Neural crest cell (in vitro differentiated cells): ENCODE results near the gene RBAK. TPM values are rescaled to one million over a fixed set of nuclear protein-coding genes. Genes with fewer than 3 reads are reported as not detected.
"Not testable (repeated sequence)": the region's sequence is repeated elsewhere in the genome, so short reads cannot be mapped to it uniquely, and the experiment has no call there.

Experiments used
- DNase-seq: peaks from one replicate; pipeline ENCODE4 v3.0.0; 2021; ENCODE audit warnings: low read depth, mixed read lengths, low spot score
- H3K27ac Mint-ChIP-seq: one replicate; pipeline ENCODE4 v1.8.0; 2021; ENCODE audit warnings: mild to moderate bottlenecking, mixed read lengths; ENCODE audit not compliant: unreplicated experiment
- H3K27me3 Mint-ChIP-seq: 2 replicates; pipeline ENCODE4 v1.8.0; 2021; ENCODE audit warnings: low read depth, mild to moderate bottlenecking, mixed read lengths
- H3K36me3 Mint-ChIP-seq: 2 replicates; pipeline ENCODE4 v1.8.0; 2021; ENCODE audit warnings: low read depth, mild to moderate bottlenecking, mixed read lengths
- H3K4me1 Mint-ChIP-seq: 2 replicates; pipeline ENCODE4 v1.8.0; 2021; ENCODE audit warnings: mixed read lengths
- H3K4me3 Mint-ChIP-seq: one replicate; pipeline ENCODE4 v1.8.0; 2021; ENCODE audit warnings: mild to moderate bottlenecking, mixed read lengths
- H3K9me3 Mint-ChIP-seq: 2 replicates; pipeline ENCODE4 v1.8.0; 2021; ENCODE audit warnings: mixed read lengths
- total RNA-seq: library from RNA; stranded (reverse); gene quantifications from 2 replicates; pipeline ENCODE4 v1.2.1, GENCODE V29; 2021
- TF ChIP-seq, protein P1 (sequence below): fragments of 200-600 bp; sonication (generic); conservative IDR thresholded peaks from 2 replicates; pipeline ENCODE4 v1.5.0; 2021; ENCODE audit warnings: antibody characterized with exemption, mild to moderate bottlenecking

RBAK gene
- total RNA-seq, 1 donor from 2014 or later, result 15.7 TPM

GRCh38 chr7:5001003-5001402, 44.7 kb upstream of the RBAK start:
- Mint-ChIP-seq H3K9me3 (no peaks in the 10 kb centered on the region), H3K27me3 (no peaks in the 10 kb centered on the region), H3K4me3 (no peak overlapping the region), H3K27ac (no peak overlapping the region), H3K4me1 (no peaks in the 10 kb centered on the region), H3K36me3 (peaks cover 31% of the 10 kb centered on the region)
- no peak for DNase-seq
- TF ChIP-seq, protein P1, sequence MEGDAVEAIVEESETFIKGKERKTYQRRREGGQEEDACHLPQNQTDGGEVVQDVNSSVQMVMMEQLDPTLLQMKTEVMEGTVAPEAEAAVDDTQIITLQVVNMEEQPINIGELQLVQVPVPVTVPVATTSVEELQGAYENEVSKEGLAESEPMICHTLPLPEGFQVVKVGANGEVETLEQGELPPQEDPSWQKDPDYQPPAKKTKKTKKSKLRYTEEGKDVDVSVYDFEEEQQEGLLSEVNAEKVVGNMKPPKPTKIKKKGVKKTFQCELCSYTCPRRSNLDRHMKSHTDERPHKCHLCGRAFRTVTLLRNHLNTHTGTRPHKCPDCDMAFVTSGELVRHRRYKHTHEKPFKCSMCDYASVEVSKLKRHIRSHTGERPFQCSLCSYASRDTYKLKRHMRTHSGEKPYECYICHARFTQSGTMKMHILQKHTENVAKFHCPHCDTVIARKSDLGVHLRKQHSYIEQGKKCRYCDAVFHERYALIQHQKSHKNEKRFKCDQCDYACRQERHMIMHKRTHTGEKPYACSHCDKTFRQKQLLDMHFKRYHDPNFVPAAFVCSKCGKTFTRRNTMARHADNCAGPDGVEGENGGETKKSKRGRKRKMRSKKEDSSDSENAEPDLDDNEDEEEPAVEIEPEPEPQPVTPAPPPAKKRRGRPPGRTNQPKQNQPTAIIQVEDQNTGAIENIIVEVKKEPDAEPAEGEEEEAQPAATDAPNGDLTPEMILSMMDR, result no peak

GRCh38 chr7:5001911-5002310, 43.7 kb upstream of the RBAK start:
- Mint-ChIP-seq H3K36me3 (peaks cover 31% of the 10 kb centered on the region), H3K4me3 (no peak overlapping the region), H3K27me3 (no peaks in the 10 kb centered on the region), H3K27ac (no peak overlapping the region), H3K4me1 (no peaks in the 10 kb centered on the region), H3K9me3 (no peaks in the 10 kb centered on the region)
- TF ChIP-seq, protein P1, result no peak
- DNase-seq, result no peak

DNA sequence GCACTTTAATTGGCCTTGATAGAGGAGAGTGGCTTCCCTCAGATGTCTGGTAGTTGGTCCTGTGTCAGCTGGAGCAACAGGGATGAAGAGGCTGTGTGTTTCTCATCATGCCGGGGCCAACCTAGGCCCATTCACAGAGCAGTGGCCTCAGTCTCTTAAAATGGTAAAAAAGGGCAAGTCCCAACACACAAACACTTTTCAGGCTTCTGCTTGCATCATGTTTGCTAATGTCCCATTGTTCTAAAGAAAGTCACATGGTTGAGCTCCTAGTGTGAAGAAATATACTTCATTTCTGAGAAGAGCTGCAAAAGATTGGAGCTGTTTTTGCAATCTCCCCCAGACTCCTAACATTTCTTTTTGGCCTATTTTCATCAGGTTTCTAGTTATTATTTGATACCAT, 40.6 kb upstream of the RBAK start:
- Mint-ChIP-seq H3K27me3 (no peaks in the 10 kb centered on the region), H3K9me3 (peaks cover 10% of the 10 kb centered on the region), H3K36me3 (peaks cover 35% of the 10 kb centered on the region), H3K4me3 (no peak overlapping the region), H3K4me1 (no peaks in the 10 kb centered on the region), H3K27ac (no peak overlapping the region)
- TF ChIP-seq, protein P1, result no peak
- no peak for DNase-seq

DNA sequence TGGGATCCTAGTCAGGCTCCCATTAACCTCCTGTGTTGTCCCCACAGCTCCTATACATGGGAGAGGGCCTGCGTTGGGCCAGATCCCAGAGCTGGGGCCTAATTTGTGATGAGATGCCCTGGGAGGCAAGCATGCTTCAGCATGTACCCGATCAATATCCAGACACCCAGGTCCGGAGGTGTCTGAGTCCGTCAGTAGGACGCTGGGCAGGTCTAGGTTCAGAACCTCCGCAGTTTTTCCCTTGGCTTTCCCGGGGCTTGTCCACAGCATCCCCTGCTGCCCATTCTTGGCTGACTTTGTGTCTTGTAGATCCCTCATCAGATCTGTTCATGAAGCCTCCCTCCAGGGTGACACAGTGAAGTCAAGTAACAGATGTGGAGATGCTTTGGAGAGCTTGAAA, 32.7 kb upstream of the RBAK start:
- DNase-seq, result no peak
- Mint-ChIP-seq H3K27ac (no peak overlapping the region), H3K9me3 (peaks cover 16% of the 10 kb centered on the region), H3K27me3 (no peaks in the 10 kb centered on the region), H3K4me1 (no peaks in the 10 kb centered on the region), H3K36me3 (peaks cover 45% of the 10 kb centered on the region), H3K4me3 (no peak overlapping the region)
- TF ChIP-seq, protein P1, result no peak

- peaks cover 35% of the 10 kb centered on the region for H3K36me3 Mint-ChIP-seq
- H3K4me3 Mint-ChIP-seq, DNase-seq, H3K4me1 Mint-ChIP-seq, H3K27ac Mint-ChIP-seq, H3K9me3 Mint-ChIP-seq, H3K27me3 Mint-ChIP-seq: not testable (repeated sequence)
These were observed 29.7 kb upstream of the RBAK start for GRCh38 chr7:5015936-5016335.

GRCh38 chr7:5017626-5018025, 28.0 kb upstream of the RBAK start:
- peaks cover 28% of the 10 kb centered on the region for H3K36me3 Mint-ChIP-seq
- not testable (repeated sequence) for H3K27ac Mint-ChIP-seq, H3K9me3 Mint-ChIP-seq, DNase-seq, H3K4me1 Mint-ChIP-seq, H3K4me3 Mint-ChIP-seq, H3K27me3 Mint-ChIP-seq

DNA sequence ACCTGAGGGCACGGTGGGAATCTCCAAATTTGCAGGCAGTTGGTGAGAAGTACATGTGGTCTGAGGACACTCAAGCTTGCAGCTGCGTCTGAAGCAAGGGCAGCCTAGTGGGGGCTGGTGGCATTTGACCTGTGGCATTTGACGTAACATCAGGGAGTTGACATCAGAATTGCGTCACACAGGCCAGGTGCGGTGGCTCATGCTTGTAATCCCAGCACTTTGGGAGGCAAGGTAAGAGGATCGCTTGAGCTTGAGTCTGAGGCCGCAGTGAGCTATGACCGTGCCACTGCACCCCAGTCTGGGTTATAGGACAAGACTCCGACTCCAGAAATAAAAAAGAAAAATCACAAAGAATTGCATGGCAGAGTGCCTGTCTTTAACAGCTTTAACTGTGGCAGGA, 25.6 kb upstream of the RBAK start:
- peaks cover 3% of the 10 kb centered on the region for H3K9me3 Mint-ChIP-seq
- TF ChIP-seq, protein P1, result no peak
- no peaks in the 10 kb centered on the region for H3K27me3 Mint-ChIP-seq
- H3K4me3 Mint-ChIP-seq, result no peak overlapping the region
- no peaks in the 10 kb centered on the region for H3K4me1 Mint-ChIP-seq
- no peak overlapping the region for H3K27ac Mint-ChIP-seq
- H3K36me3 Mint-ChIP-seq, result peaks cover 25% of the 10 kb centered on the region
- no peak for DNase-seq

GRCh38 chr7:5020976-5021550, 24.6 kb upstream of the RBAK start:
- not testable (repeated sequence) for H3K27me3 Mint-ChIP-seq, H3K4me3 Mint-ChIP-seq, H3K9me3 Mint-ChIP-seq, DNase-seq, H3K4me1 Mint-ChIP-seq, H3K27ac Mint-ChIP-seq
- H3K36me3 Mint-ChIP-seq, result peaks cover 22% of the 10 kb centered on the region

DNA sequence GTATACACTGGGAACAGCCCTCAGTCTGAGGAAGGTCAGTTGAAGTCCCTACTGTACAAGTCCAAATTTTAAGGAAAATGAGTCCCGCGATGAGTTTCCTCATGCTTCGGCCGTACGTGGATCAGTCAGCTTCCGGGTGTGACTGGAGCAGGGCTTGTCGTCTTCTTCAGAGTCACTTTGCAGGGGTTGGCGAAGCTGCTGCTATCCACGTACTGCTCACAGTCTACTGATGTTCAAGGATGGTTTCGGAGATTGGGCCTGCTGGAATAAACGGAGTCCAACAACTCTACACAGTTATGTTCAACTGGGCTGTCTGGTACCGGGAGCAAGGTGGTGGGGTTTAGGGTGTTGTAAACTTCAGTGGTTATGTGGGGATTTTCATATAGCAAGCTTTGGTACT, 22.0 kb upstream of the RBAK start:
- H3K36me3 Mint-ChIP-seq, result peaks cover 29% of the 10 kb centered on the region
- not testable (repeated sequence) for H3K27me3 Mint-ChIP-seq, H3K4me1 Mint-ChIP-seq, H3K4me3 Mint-ChIP-seq, DNase-seq, H3K9me3 Mint-ChIP-seq, H3K27ac Mint-ChIP-seq
